ENCODE data around the gene PIEZO2.
A peak's percentile ranks its signal among the peaks of the same experiment; 100 is the strongest.

The PIEZO2 gene

GRCh38 chr18:10851824-10852319, 297.5 kb downstream of the PIEZO2 start:
- H3K27me3 ChIP-seq (ENCODE audit: insufficient read depth, low read length): no peaks in the 10 kb centered on the region
- no peaks in the 10 kb centered on the region for H3K9me3 ChIP-seq (ENCODE audit: insufficient read depth, low read depth, low read length)
- H3K79me2 ChIP-seq (ENCODE audit: control insufficient read depth, insufficient read depth, low read length, poor library complexity): no peaks in the 10 kb centered on the region
- H3K18ac ChIP-seq (ENCODE audit: low read length): no peak overlapping the region
- no peak overlapping the region for H2BK12ac ChIP-seq (ENCODE audit: low read length)
- no peak overlapping the region for H2AFZ ChIP-seq (ENCODE audit: insufficient read depth, low read length, poor library complexity)
- H4K91ac ChIP-seq (ENCODE audit: low read depth, low read length): no peak overlapping the region
- no peak overlapping the region for H4K8ac ChIP-seq (ENCODE audit: low read depth, low read length)
- H2BK5ac ChIP-seq (ENCODE audit: low read depth, low read length, poor library complexity): no peak overlapping the region
- no peak overlapping the region for H4K12ac ChIP-seq (ENCODE audit: low read depth, low read length)
- no peak overlapping the region for H3K14ac ChIP-seq (ENCODE audit: low read length)
- H3K79me1 ChIP-seq (ENCODE audit: low read length): no peaks in the 10 kb centered on the region
- H3K27ac ChIP-seq (ENCODE audit: low read depth, low read length): no peak overlapping the region
- no CpG with 5 or more reads among the region's 3 CpGs for WGBS (ENCODE audit: extremely low coverage, insufficient coverage, insufficient read length)
- no peak overlapping the region for H3K4me3 ChIP-seq (ENCODE audit: low read depth, low read length)
- H3K36me3 ChIP-seq (ENCODE audit: control insufficient read depth in 1 of 2, insufficient read depth in 2 of 2, low read length in 2 of 2): peaks cover 0 to 2% of the 10 kb centered on the region in 2 experiments
- H3K9ac ChIP-seq (ENCODE audit: low read length): no peak overlapping the region
- H3K4me1 ChIP-seq (ENCODE audit: control insufficient read depth in 1 of 2, insufficient read depth in 2 of 2, low read length in 2 of 2): no peaks in the 10 kb centered on the region
- no peak overlapping the region for H2AK5ac ChIP-seq (ENCODE audit: low read length)
- H3K4me2 ChIP-seq (ENCODE audit: low read length): no peak overlapping the region
- DNase-seq: peak in 1 of 2 donors; percentile 73
- no peak overlapping the region for H2BK120ac ChIP-seq (ENCODE audit: insufficient read depth, low read length, poor library complexity)
- no peak overlapping the region for H3K4ac ChIP-seq (ENCODE audit: low read depth, low read length)
- H3K23ac ChIP-seq (ENCODE audit: low read length): no peak overlapping the region

DNA sequence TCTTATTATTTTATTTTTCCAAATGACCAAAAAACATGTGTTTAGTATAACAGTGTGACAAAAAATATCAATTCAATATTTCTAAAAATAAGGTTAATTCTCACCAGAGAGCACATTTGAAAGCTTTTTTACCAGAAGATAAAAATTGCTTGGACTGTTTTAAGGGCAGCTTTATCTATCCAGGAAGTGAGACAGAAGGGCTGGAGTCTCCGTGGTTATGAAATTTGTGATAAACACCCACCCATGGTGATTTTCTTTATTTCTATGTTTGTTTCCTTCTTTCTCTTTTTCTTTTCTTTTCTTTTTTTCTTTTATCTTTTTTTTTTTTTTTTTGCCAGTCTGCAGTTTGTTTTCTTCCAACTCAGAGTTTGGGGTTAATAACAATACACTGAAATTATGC, 298.5 kb downstream of the PIEZO2 start:
- no peaks in the 10 kb centered on the region for H3K9me3 ChIP-seq (ENCODE audit: insufficient read depth, low read depth, low read length)
- no peak for DNase-seq
- no peak overlapping the region for H2AK5ac ChIP-seq (ENCODE audit: low read length)
- H3K23ac ChIP-seq (ENCODE audit: low read length): no peak overlapping the region
- no peak overlapping the region for H2BK120ac ChIP-seq (ENCODE audit: insufficient read depth, low read length, poor library complexity)
- no peak overlapping the region for H4K12ac ChIP-seq (ENCODE audit: low read depth, low read length)
- peaks cover 0 to 2% of the 10 kb centered on the region in 2 experiments for H3K36me3 ChIP-seq (ENCODE audit: control insufficient read depth in 1 of 2, insufficient read depth in 2 of 2, low read length in 2 of 2)
- no peak overlapping the region for H3K18ac ChIP-seq (ENCODE audit: low read length)
- no CpG with 5 or more reads among the region's 1 CpG for WGBS (ENCODE audit: extremely low coverage, insufficient coverage, insufficient read length)
- no peaks in the 10 kb centered on the region for H3K79me2 ChIP-seq (ENCODE audit: control insufficient read depth, insufficient read depth, low read length, poor library complexity)
- no peak overlapping the region for H3K4me2 ChIP-seq (ENCODE audit: low read length)
- H3K14ac ChIP-seq (ENCODE audit: low read length): no peak overlapping the region
- no peaks in the 10 kb centered on the region for H3K27me3 ChIP-seq (ENCODE audit: insufficient read depth, low read length)
- no peak overlapping the region for H3K9ac ChIP-seq (ENCODE audit: low read length)
- H2BK5ac ChIP-seq (ENCODE audit: low read depth, low read length, poor library complexity): no peak overlapping the region
- H2AFZ ChIP-seq (ENCODE audit: insufficient read depth, low read length, poor library complexity): no peak overlapping the region
- no peak overlapping the region for H3K27ac ChIP-seq (ENCODE audit: low read depth, low read length)
- no peaks in the 10 kb centered on the region for H3K79me1 ChIP-seq (ENCODE audit: low read length)
- H3K4me3 ChIP-seq (ENCODE audit: low read depth, low read length): no peak overlapping the region
- H3K4me1 ChIP-seq (ENCODE audit: control insufficient read depth in 1 of 2, insufficient read depth in 2 of 2, low read length in 2 of 2): no peaks in the 10 kb centered on the region
- H4K8ac ChIP-seq (ENCODE audit: low read depth, low read length): no peak overlapping the region
- H4K91ac ChIP-seq (ENCODE audit: low read depth, low read length): no peak overlapping the region
- H2BK12ac ChIP-seq (ENCODE audit: low read length): no peak overlapping the region
- no peak overlapping the region for H3K4ac ChIP-seq (ENCODE audit: low read depth, low read length)

- H4K8ac ChIP-seq (ENCODE audit: low read depth, low read length): no peak overlapping the region
- no peak overlapping the region for H2BK12ac ChIP-seq (ENCODE audit: low read length)
- DNase-seq: no peak
- no peak overlapping the region for H2AFZ ChIP-seq (ENCODE audit: insufficient read depth, low read length, poor library complexity)
- no peak overlapping the region for H3K27ac ChIP-seq (ENCODE audit: low read depth, low read length)
- no peaks in the 10 kb centered on the region for H3K9me3 ChIP-seq (ENCODE audit: insufficient read depth, low read depth, low read length)
- WGBS (ENCODE audit: extremely low coverage, insufficient coverage, insufficient read length): no CpG with 5 or more reads among the region's 7 CpGs
- H3K4me2 ChIP-seq (ENCODE audit: low read length): no peak overlapping the region
- H2BK120ac ChIP-seq (ENCODE audit: insufficient read depth, low read length, poor library complexity): no peak overlapping the region
- no peak overlapping the region for H4K12ac ChIP-seq (ENCODE audit: low read depth, low read length)
- no peak overlapping the region for H3K23ac ChIP-seq (ENCODE audit: low read length)
- H3K9ac ChIP-seq (ENCODE audit: low read length): no peak overlapping the region
- H3K14ac ChIP-seq (ENCODE audit: low read length): no peak overlapping the region
- H4K91ac ChIP-seq (ENCODE audit: low read depth, low read length): no peak overlapping the region
- no peak overlapping the region for H3K4ac ChIP-seq (ENCODE audit: low read depth, low read length)
- no peak overlapping the region for H2BK5ac ChIP-seq (ENCODE audit: low read depth, low read length, poor library complexity)
- H3K27me3 ChIP-seq (ENCODE audit: insufficient read depth, low read length): no peaks in the 10 kb centered on the region
- no peak overlapping the region for H3K18ac ChIP-seq (ENCODE audit: low read length)
- H3K79me1 ChIP-seq (ENCODE audit: low read length): no peaks in the 10 kb centered on the region
- no peaks in the 10 kb centered on the region for H3K79me2 ChIP-seq (ENCODE audit: control insufficient read depth, insufficient read depth, low read length, poor library complexity)
- no peak overlapping the region for H2AK5ac ChIP-seq (ENCODE audit: low read length)
- no peaks in the 10 kb centered on the region for H3K4me1 ChIP-seq (ENCODE audit: control insufficient read depth in 1 of 2, insufficient read depth in 2 of 2, low read length in 2 of 2)
- peaks cover 0 to 2% of the 10 kb centered on the region in 2 experiments for H3K36me3 ChIP-seq (ENCODE audit: control insufficient read depth in 1 of 2, insufficient read depth in 2 of 2, low read length in 2 of 2)
- no peak overlapping the region for H3K4me3 ChIP-seq (ENCODE audit: low read depth, low read length)
Observed at GRCh38 chr18:10850216-10850615, 299.2 kb downstream of the PIEZO2 start.

DNA sequence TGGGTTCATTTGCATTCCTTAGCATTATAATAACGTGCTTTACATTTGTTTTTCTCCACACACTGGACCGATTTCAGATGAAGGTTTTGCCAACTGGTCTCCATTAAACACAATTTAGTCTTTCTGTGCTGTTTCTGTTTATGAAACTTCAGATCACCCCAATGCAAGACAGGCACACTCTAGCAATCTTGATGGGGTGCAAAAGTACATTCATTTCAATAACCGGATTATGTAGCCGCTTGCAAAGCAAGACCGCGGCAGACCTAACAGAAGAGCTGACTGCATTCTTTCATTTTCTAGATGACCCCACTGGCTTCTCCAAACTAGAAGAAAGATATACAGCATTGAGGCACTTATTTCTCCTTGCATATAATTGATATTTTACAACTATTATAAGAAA, 301.5 kb downstream of the PIEZO2 start:
- Histone ChIP-seq H3K23ac (ENCODE audit: low read length) (no peak overlapping the region), H2BK12ac (ENCODE audit: low read length) (no peak overlapping the region), H4K12ac (ENCODE audit: low read depth, low read length) (no peak overlapping the region), H4K8ac (ENCODE audit: low read depth, low read length) (no peak overlapping the region), H3K4me3 (ENCODE audit: low read depth, low read length) (no peak overlapping the region), H3K36me3 (ENCODE audit: control insufficient read depth in 1 of 2, insufficient read depth in 2 of 2, low read length in 2 of 2) (peaks cover 0 to 2% of the 10 kb centered on the region in 2 experiments), H2BK120ac (ENCODE audit: insufficient read depth, low read length, poor library complexity) (no peak overlapping the region), H3K79me1 (ENCODE audit: low read length) (no peaks in the 10 kb centered on the region), H2AFZ (ENCODE audit: insufficient read depth, low read length, poor library complexity) (no peak overlapping the region), H3K4me2 (ENCODE audit: low read length) (no peak overlapping the region), H2AK5ac (ENCODE audit: low read length) (no peak overlapping the region), H3K79me2 (ENCODE audit: control insufficient read depth, insufficient read depth, low read length, poor library complexity) (no peaks in the 10 kb centered on the region), H4K91ac (ENCODE audit: low read depth, low read length) (no peak overlapping the region), H3K27me3 (ENCODE audit: insufficient read depth, low read length) (no peaks in the 10 kb centered on the region), H3K27ac (ENCODE audit: low read depth, low read length) (no peak overlapping the region), H3K4ac (ENCODE audit: low read depth, low read length) (no peak overlapping the region), H2BK5ac (ENCODE audit: low read depth, low read length, poor library complexity) (no peak overlapping the region), H3K18ac (ENCODE audit: low read length) (no peak overlapping the region), H3K4me1 (ENCODE audit: control insufficient read depth in 1 of 2, insufficient read depth in 2 of 2, low read length in 2 of 2) (no peaks in the 10 kb centered on the region), H3K9me3 (ENCODE audit: insufficient read depth, low read depth, low read length) (no peaks in the 10 kb centered on the region), H3K14ac (ENCODE audit: low read length) (no peak overlapping the region), H3K9ac (ENCODE audit: low read length) (no peak overlapping the region)
- DNase-seq: no peak
- no CpG with 5 or more reads among the region's 6 CpGs for WGBS (ENCODE audit: extremely low coverage, insufficient coverage, insufficient read length)
